Activated naive CD4-positive, alpha-beta T cell treated with anti-CD3 and anti-CD28 coated beads for 36 hours (primary cell): ENCODE data around the gene OR51G1. TPM values are rescaled to one million over a fixed set of nuclear protein-coding genes. Genes with fewer than 3 reads are reported as not detected.

Source experiments
- CTCF ChIA-PET: fragments of 350-600 bp; sonication (Branson Sonifier 250); formaldehyde crosslinking; loops from one replicate; lab custom pipeline; 2021; ENCODE audit warnings: antibody characterized with exemption; lab: Charles Lee
- DNase-seq: peaks from one replicate; pipeline ENCODE4 v3.0.0-alpha.2; 2020
- H3K27ac Mint-ChIP-seq: one replicate; pipeline ENCODE4 v1.8.0; 2021; ENCODE audit warnings: mild to moderate bottlenecking, mixed read lengths
- H3K27me3 Mint-ChIP-seq: one replicate; pipeline ENCODE4 v1.8.0; 2021; ENCODE audit warnings: low read depth, mixed read lengths
- H3K36me3 Mint-ChIP-seq: one replicate; pipeline ENCODE4 v1.8.0; 2021; ENCODE audit warnings: low read depth, mixed read lengths
- H3K4me1 Mint-ChIP-seq: one replicate; pipeline ENCODE4 v1.8.0; 2021; ENCODE audit warnings: low read depth, mixed read lengths
- H3K4me3 Mint-ChIP-seq: one replicate; pipeline ENCODE4 v1.8.0; 2021; ENCODE audit warnings: mild to moderate bottlenecking, moderate library complexity, mixed read lengths
- H3K9me3 Mint-ChIP-seq: one replicate; pipeline ENCODE4 v1.8.0; 2021; ENCODE audit warnings: mixed read lengths
- intact Hi-C: fragments of 100-400 bp; cut with micrococcal nuclease; formaldehyde crosslinking; loops from one replicate; pipeline ENCODE4 v1.15.1; 2023
- total RNA-seq, 2 experiments: library from RNA; stranded (reverse); gene quantifications; one replicate each; pipeline ENCODE4 v1.2.3, GENCODE V29; 2021

Gene OR51G1
- total RNA-seq, 2 experiments from 2014 or later: not detected

- CTCF ChIA-PET: no interaction called here
- intact Hi-C loops: no loop called here
- Mint-ChIP-seq H3K4me3 (no peak within 1 kb of the TSS), H3K36me3 (no peaks in the 10 kb centered on the region), H3K27ac (no peak within 1 kb of the TSS), H3K27me3 (peaks cover 5% of the 10 kb centered on the region), H3K9me3 (no peaks in the 10 kb centered on the region), H3K4me1 (no peaks in the 10 kb centered on the region)
- no peak for DNase-seq
Measured at GRCh38 chr11:4903484-4903883, 20.7 kb downstream of the OR51G1 start, which contains the start of gene OR51A7. OR51A7 (plus strand) TSS chr11:4903783; CDS start chr11:4907370, 3,587 bp downstream.

- no peaks in the 10 kb centered on the region for H3K9me3 Mint-ChIP-seq
Measured at GRCh38 chr11:4891996-4892640, 32.0 kb downstream of the OR51G1 start.

GRCh38 chr11:4890279-4890678 is 33.9 kb downstream of the OR51G1 start:
- Mint-ChIP-seq H3K27me3 (peaks cover 3% of the 10 kb centered on the region), H3K27ac (no peak overlapping the region), H3K4me3 (no peak overlapping the region), H3K4me1 (no peaks in the 10 kb centered on the region), H3K9me3 (no peaks in the 10 kb centered on the region), H3K36me3 (no peaks in the 10 kb centered on the region)
- no peak for DNase-seq
- intact Hi-C loops: no loop called here
- CTCF ChIA-PET: no interaction called here

More at GRCh38 chr11:4891996-4892640, 32.0 kb downstream of the OR51G1 start:
- no peaks in the 10 kb centered on the region for H3K4me1 Mint-ChIP-seq
- DNase-seq: no peak
- H3K27ac Mint-ChIP-seq: no peak overlapping the region
- peaks cover 3% of the 10 kb centered on the region for H3K27me3 Mint-ChIP-seq
- intact Hi-C loops: no loop called here
- H3K4me3 Mint-ChIP-seq: no peak overlapping the region
- no peaks in the 10 kb centered on the region for H3K36me3 Mint-ChIP-seq
- CTCF ChIA-PET: no interaction called here

DNA sequence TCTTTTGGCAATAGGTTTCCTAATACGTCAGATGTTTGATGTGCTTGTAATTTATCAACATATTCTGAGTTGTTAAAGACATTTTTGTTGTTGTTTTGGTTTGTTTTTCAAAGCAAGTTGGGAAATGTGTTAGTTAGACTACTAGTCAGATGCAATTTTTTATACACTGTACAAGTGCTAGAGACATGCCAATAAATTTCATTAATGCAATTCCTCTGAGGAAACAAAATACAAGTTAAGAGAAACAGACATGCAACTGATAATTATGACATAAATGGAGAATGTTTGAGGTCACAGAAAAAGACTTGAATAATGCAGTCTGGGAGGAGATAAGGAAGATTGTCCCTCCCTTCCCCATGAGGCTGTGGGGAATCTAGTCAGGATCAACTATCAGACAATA is 36.5 kb downstream of the OR51G1 start:
- Mint-ChIP-seq H3K27ac (no peak overlapping the region), H3K9me3 (no peaks in the 10 kb centered on the region), H3K36me3 (no peaks in the 10 kb centered on the region), H3K4me1 (no peaks in the 10 kb centered on the region), H3K4me3 (no peak overlapping the region), H3K27me3 (peaks cover 3% of the 10 kb centered on the region)
- intact Hi-C loops: no loop called here
- CTCF ChIA-PET: no interaction called here
- no peak for DNase-seq

DNA sequence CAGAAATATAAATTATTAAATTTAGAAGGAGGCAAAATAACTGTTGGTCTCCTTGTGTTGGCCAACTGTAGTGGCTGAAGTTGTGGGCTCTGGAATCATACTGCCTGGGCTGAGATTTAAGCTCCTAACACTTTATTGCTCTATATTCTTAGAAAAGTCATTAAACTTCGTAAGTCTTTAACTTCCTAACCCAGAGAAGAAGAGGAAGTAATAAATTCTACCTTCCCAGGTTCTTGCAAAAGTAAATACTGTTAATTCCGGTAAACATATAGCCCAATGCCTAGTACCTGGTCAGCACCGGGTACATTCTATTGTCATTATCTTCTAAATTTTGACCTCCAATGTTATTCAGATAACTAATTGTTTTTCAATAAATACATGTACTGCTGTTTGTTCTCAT is 38.0 kb downstream of the OR51G1 start:
- intact Hi-C loops: no loop called here
- H3K36me3 Mint-ChIP-seq: no peaks in the 10 kb centered on the region
- H3K9me3 Mint-ChIP-seq: no peaks in the 10 kb centered on the region
- DNase-seq: no peak
- H3K4me1 Mint-ChIP-seq: no peaks in the 10 kb centered on the region
- CTCF ChIA-PET: no interaction called here
- no peaks in the 10 kb centered on the region for H3K27me3 Mint-ChIP-seq
- H3K27ac Mint-ChIP-seq: no peak overlapping the region
- H3K4me3 Mint-ChIP-seq: no peak overlapping the region

DNA sequence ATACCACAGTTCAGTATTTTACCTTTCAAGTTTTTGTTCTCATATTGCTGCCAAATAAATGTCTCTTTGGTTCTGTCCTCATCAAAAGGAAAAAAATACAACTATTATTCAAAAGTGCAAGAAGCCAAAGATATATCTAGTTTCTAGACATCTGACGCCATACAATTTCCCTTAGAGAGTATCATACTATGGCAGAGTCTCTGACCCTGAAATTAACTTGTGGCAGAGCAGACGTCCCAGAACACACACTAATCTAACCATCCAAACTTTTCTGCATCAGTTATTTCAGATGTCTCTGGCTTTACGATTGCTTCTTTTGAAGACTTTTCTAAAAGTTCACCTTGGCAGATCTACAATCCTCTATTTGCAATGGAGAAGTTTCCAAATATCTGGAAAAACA is 39.8 kb downstream of the OR51G1 start:
- intact Hi-C loops: no loop called here
- CTCF ChIA-PET: no interaction called here
- no peaks in the 10 kb centered on the region for H3K36me3 Mint-ChIP-seq
- H3K4me3 Mint-ChIP-seq: no peak overlapping the region
- no peaks in the 10 kb centered on the region for H3K27me3 Mint-ChIP-seq
- no peak overlapping the region for H3K27ac Mint-ChIP-seq
- DNase-seq: no peak
- no peaks in the 10 kb centered on the region for H3K4me1 Mint-ChIP-seq
- no peaks in the 10 kb centered on the region for H3K9me3 Mint-ChIP-seq

- CTCF ChIA-PET: no interaction called here
- no peaks in the 10 kb centered on the region for H3K4me1 Mint-ChIP-seq
- no peak overlapping the region for H3K27ac Mint-ChIP-seq
- no peaks in the 10 kb centered on the region for H3K27me3 Mint-ChIP-seq
- no peak overlapping the region for H3K4me3 Mint-ChIP-seq
- H3K9me3 Mint-ChIP-seq: no peaks in the 10 kb centered on the region
- no peaks in the 10 kb centered on the region for H3K36me3 Mint-ChIP-seq
- no peak for DNase-seq
- intact Hi-C loops: no loop called here
Measured at GRCh38 chr11:4882543-4882942, 41.6 kb downstream of the OR51G1 start.

GRCh38 chr11:4881860-4882500 is 42.2 kb downstream of the OR51G1 start, which contains the start of gene OR51T1:
OR51T1 (plus strand) TSS chr11:4881900; CDS start chr11:4881900, 0 bp downstream.
- DNase-seq: no peak
- CTCF ChIA-PET: no interaction called here
- Mint-ChIP-seq H3K27ac (no peak within 1 kb of the TSS), H3K36me3 (no peaks in the 10 kb centered on the region), H3K4me3 (no peak within 1 kb of the TSS), H3K4me1 (no peaks in the 10 kb centered on the region), H3K9me3 (no peaks in the 10 kb centered on the region), H3K27me3 (no peaks in the 10 kb centered on the region)
- intact Hi-C loops: no loop called here

- CTCF ChIA-PET: no interaction called here
- DNase-seq: no peak
- H3K9me3 Mint-ChIP-seq: no peaks in the 10 kb centered on the region
- no peaks in the 10 kb centered on the region for H3K36me3 Mint-ChIP-seq
- no peak overlapping the region for H3K27ac Mint-ChIP-seq
- intact Hi-C loops: no loop called here
- H3K4me1 Mint-ChIP-seq: no peaks in the 10 kb centered on the region
- no peak overlapping the region for H3K4me3 Mint-ChIP-seq
- no peaks in the 10 kb centered on the region for H3K27me3 Mint-ChIP-seq
Measured at GRCh38 chr11:4881188-4881587, 43.0 kb downstream of the OR51G1 start.

Other genes starting within 250 kb of the OR51G1 start
- gene OR51E2, start 226.5 kb downstream of the OR51G1 start, total RNA-seq: not detected
- gene MMP26, start 219.6 kb downstream of the OR51G1 start, total RNA-seq: not detected
- gene OR51F1, start 154.4 kb downstream of the OR51G1 start, total RNA-seq: not detected
- gene OR52R1, start 120.0 kb downstream of the OR51G1 start, total RNA-seq: not detected
- not detected for gene OR51F2, start 103.0 kb downstream of the OR51G1 start, total RNA-seq
- gene OR51S1, start 75.1 kb downstream of the OR51G1 start, total RNA-seq: not detected
- gene OR51T1, start 42.4 kb downstream of the OR51G1 start, total RNA-seq: not detected
- gene OR51A7, start 20.6 kb downstream of the OR51G1 start, total RNA-seq: not detected
- gene OR51G2, start 5.0 kb downstream of the OR51G1 start, total RNA-seq: not detected
- gene OR51A4, start 23.3 kb upstream of the OR51G1 start, total RNA-seq: not detected
- not detected for gene OR51A2, start 31.4 kb upstream of the OR51G1 start, total RNA-seq
- gene OR51L1, start 70.5 kb upstream of the OR51G1 start, total RNA-seq: not detected
- not detected for gene OR52J3, start 122.2 kb upstream of the OR51G1 start, total RNA-seq
- gene OR52E2, start 135.3 kb upstream of the OR51G1 start, total RNA-seq: not detected
- not detected for gene OR52E1, start 145.2 kb upstream of the OR51G1 start, total RNA-seq
- not detected for gene OR52A5, start 214.0 kb upstream of the OR51G1 start, total RNA-seq
- gene OR52A1, start 230.4 kb upstream of the OR51G1 start, total RNA-seq: not detected